ENCODE results near the gene TBC1D5. TPM values are rescaled to one million over a fixed set of nuclear protein-coding genes. Genes with fewer than 3 reads are reported as not detected.

TBC1D5 gene
- total and polyA plus RNA-seq, 2 donors (not counting 1 experiment from before 2014, with no cell fraction given): 22.6 to 111 TPM

DNA sequence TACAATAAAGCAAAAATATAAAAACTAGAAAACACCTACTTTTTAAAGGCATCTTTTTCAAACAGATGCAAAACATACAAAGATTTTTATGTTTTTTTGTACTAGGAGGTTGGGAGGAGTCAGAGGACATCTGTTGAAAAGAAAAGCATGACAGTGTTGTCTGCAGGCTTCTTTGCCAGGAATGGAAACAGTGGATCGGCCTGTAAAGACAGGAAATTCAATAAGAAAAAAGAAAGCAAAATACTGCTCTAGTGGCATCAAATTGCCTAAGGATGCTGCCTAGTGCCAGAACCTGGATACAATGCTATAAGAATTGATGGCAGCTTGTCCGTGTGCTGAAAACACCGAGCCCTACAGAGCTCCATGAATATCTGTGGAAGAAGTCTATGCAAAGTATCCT, 69.9 kb downstream of the TBC1D5 start:
- ATAC-seq (ENCODE audit: low read depth) (no peak), DNase-seq (no peak)
- ChIA-PET CTCF (no interaction called here), POLR2A (no interaction called here)
- H3K36me3 ChIP-seq (replicated peaks in 1 of 2; ENCODE audit: control extremely low read depth in 1 of 2, control insufficient read depth in 1 of 2, extremely low read depth in 1 of 2, insufficient read depth in 2 of 2, low read length in 1 of 2): no peaks in the 10 kb centered on the region
- Mint-ChIP-seq H3K4me3 (no peak overlapping the region), H3K4me1 (peaks cover 4% of the 10 kb centered on the region), H3K9me3 (ENCODE audit: insufficient read depth) (no peaks in the 10 kb centered on the region), H3K27ac (no peak overlapping the region), H3K27me3 (no peaks in the 10 kb centered on the region)
- no peak overlapping the region for H3K4me2 ChIP-seq (replicated peaks; ENCODE audit: low read depth, low read length, poor library complexity, severe bottlenecking)
- H3K27ac ChIP-seq (ENCODE audit: low read length in 2 of 2): no peak overlapping the region
- no peak overlapping the region for H3K4me3 ChIP-seq (ENCODE audit: control extremely low read depth in 1 of 5, extremely low read depth in 1 of 5, insufficient read depth in 1 of 5, low read depth in 2 of 5, low read length in 4 of 5)
- peaks cover 9% of the 10 kb centered on the region for H4K20me1 ChIP-seq (ENCODE audit: control insufficient read depth, insufficient read depth, low read length, poor library complexity, severe bottlenecking)
- H3K79me2 ChIP-seq (ENCODE audit: control insufficient read depth, insufficient read depth, low read length): peaks cover 31% of the 10 kb centered on the region
- intact Hi-C loops (cut with micrococcal nuclease): no loop called here
- TF ChIP-seq, protein P1, sequence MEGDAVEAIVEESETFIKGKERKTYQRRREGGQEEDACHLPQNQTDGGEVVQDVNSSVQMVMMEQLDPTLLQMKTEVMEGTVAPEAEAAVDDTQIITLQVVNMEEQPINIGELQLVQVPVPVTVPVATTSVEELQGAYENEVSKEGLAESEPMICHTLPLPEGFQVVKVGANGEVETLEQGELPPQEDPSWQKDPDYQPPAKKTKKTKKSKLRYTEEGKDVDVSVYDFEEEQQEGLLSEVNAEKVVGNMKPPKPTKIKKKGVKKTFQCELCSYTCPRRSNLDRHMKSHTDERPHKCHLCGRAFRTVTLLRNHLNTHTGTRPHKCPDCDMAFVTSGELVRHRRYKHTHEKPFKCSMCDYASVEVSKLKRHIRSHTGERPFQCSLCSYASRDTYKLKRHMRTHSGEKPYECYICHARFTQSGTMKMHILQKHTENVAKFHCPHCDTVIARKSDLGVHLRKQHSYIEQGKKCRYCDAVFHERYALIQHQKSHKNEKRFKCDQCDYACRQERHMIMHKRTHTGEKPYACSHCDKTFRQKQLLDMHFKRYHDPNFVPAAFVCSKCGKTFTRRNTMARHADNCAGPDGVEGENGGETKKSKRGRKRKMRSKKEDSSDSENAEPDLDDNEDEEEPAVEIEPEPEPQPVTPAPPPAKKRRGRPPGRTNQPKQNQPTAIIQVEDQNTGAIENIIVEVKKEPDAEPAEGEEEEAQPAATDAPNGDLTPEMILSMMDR (IDR thresholded peaks at IDR 0.05): no peak
- TF ChIP-seq EZH2 (IDR thresholded peaks at IDR 0.05; ENCODE audit: borderline replicate concordance, insufficient read depth, low read depth, low read length, poor library complexity, severe bottlenecking): no peak
- H3K9ac ChIP-seq (ENCODE audit: low read length): no peak overlapping the region
- no peak overlapping the region for H2AFZ ChIP-seq (ENCODE audit: insufficient read depth, low read depth, low read length, poor library complexity, severe bottlenecking)
- no peaks in the 10 kb centered on the region for H3K27me3 ChIP-seq (replicated peaks in 1 of 4; ENCODE audit: control extremely low read depth in 1 of 4, control insufficient read depth in 3 of 4, insufficient read depth in 4 of 4, low read length in 3 of 4)
- peaks cover 0 to 5% (median 0%) of the 10 kb centered on the region in 3 donors for H3K9me3 ChIP-seq (ENCODE audit: control extremely low read depth in 1 of 3, control insufficient read depth in 2 of 3, insufficient read depth in 1 of 3, low read length in 2 of 3)
- no peaks in the 10 kb centered on the region for H3K4me1 ChIP-seq (ENCODE audit: control insufficient read depth in 2 of 2, insufficient read depth in 2 of 2, low read length in 2 of 2)
- 79% methylated on average over 2 of the region's 3 CpGs for WGBS (ENCODE audit: insufficient coverage)

DNA sequence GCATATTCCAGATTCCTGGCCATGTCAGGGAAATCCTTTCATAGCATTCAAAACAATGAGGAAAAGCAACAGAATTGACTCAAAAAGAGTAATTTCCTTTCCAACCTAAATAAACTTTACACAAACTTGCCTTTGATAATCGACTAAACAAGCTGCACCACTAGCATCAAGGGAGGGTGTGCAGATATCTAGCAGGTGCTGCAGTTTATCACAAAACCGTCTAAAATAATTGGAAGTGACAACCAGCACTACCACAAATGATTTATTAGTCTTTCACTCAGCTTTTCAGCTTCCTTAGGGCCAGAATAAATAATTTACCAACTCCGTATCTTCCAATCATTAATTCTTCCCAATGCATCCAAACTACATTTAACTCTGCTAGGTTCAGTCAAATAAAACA, 71.7 kb downstream of the TBC1D5 start:
- no peak for ATAC-seq (ENCODE audit: low read depth)
- Histone ChIP-seq H3K27ac (ENCODE audit: low read length in 2 of 2) (no peak overlapping the region), H2AFZ (ENCODE audit: insufficient read depth, low read depth, low read length, poor library complexity, severe bottlenecking) (no peak overlapping the region), H3K79me2 (ENCODE audit: control insufficient read depth, insufficient read depth, low read length) (peaks cover 38% of the 10 kb centered on the region), H3K4me1 (ENCODE audit: control insufficient read depth in 2 of 2, insufficient read depth in 2 of 2, low read length in 2 of 2) (no peaks in the 10 kb centered on the region), H3K9me3 (ENCODE audit: control extremely low read depth in 1 of 3, control insufficient read depth in 2 of 3, insufficient read depth in 1 of 3, low read length in 2 of 3) (peaks cover 0 to 5% (median 0%) of the 10 kb centered on the region in 3 donors), H3K4me3 (ENCODE audit: control extremely low read depth in 1 of 5, extremely low read depth in 1 of 5, insufficient read depth in 1 of 5, low read depth in 2 of 5, low read length in 4 of 5) (no peak overlapping the region), H3K9ac (ENCODE audit: low read length) (no peak overlapping the region), H3K27me3 (replicated peaks in 1 of 4; ENCODE audit: control extremely low read depth in 1 of 4, control insufficient read depth in 3 of 4, insufficient read depth in 4 of 4, low read length in 3 of 4) (no peaks in the 10 kb centered on the region), H4K20me1 (ENCODE audit: control insufficient read depth, insufficient read depth, low read length, poor library complexity, severe bottlenecking) (peaks cover 9% of the 10 kb centered on the region), H3K4me2 (replicated peaks; ENCODE audit: low read depth, low read length, poor library complexity, severe bottlenecking) (no peak overlapping the region), H3K36me3 (replicated peaks in 1 of 2; ENCODE audit: control extremely low read depth in 1 of 2, control insufficient read depth in 1 of 2, extremely low read depth in 1 of 2, insufficient read depth in 2 of 2, low read length in 1 of 2) (no peaks in the 10 kb centered on the region)
- ChIA-PET CTCF (no interaction called here), POLR2A (no interaction called here)
- Mint-ChIP-seq H3K4me1 (peaks cover 8% of the 10 kb centered on the region), H3K4me3 (no peak overlapping the region), H3K27me3 (no peaks in the 10 kb centered on the region), H3K27ac (no peak overlapping the region), H3K9me3 (ENCODE audit: insufficient read depth) (no peaks in the 10 kb centered on the region)
- WGBS (ENCODE audit: insufficient coverage): 90% methylated on average over 2 of the region's 3 CpGs
- TF ChIP-seq EZH2 (IDR thresholded peaks at IDR 0.05; ENCODE audit: borderline replicate concordance, insufficient read depth, low read depth, low read length, poor library complexity, severe bottlenecking): no peak
- TF ChIP-seq, protein P1 (IDR thresholded peaks at IDR 0.05): no peak
- no peak for DNase-seq
- intact Hi-C loops (cut with micrococcal nuclease): no loop called here

Data from B cell (primary cell).